K562 (cell line): ENCODE data around the gene WDR17. TPM values are rescaled to one million over a fixed set of nuclear protein-coding genes. Genes with fewer than 3 reads are reported as not detected.

Source experiments
- ATAC-seq: fragments of 200-7000 bp; cut with Tn5 transposase; 3 replicates; pipeline ENCODE4 v1.9.1; 2020; ENCODE audit warnings: moderate library complexity
- BruUV-seq: library from RNA; stranded (reverse); fragments of 400-500 nt; replicated peaks from 2 replicates; lab custom pipeline; 2021; lab: Mats Ljungman, UMichigan
- CTCF ChIA-PET: fragments of 300-600 bp; formaldehyde crosslinking; extraction: SDS; loops from one replicate; lab custom pipeline; 2021; ENCODE audit warnings: low intra/inter-chr PET ratio; lab: Yijun Ruan, JAX
- POLR2A ChIA-PET: fragments of 300-600, 350-650 bp; sonication (Branson Sonifier 250); formaldehyde crosslinking; extraction: SDS; loops from one replicate; lab custom pipeline; 2021; ENCODE audit warnings: antibody characterized with exemption, inconsistent platforms; lab: Yijun Ruan, JAX
- DNase-seq, 4 experiments: peaks; one replicate each; pipeline versions ENCODE4 v3.0.0 to v3.0.0-alpha.2; 2011 to 2018; ENCODE audit warnings: low spot score in 3 of 4, mixed read lengths in 3 of 4; ENCODE audit errors: extremely low read depth in 1 of 4
- FAIRE-seq: peaks from 2 replicates; lab custom pipeline; 2011; peaks lifted over from hg19 to GRCh38; lab: Jason Lieb, UNC
- H2AFZ ChIP-seq: 2 replicates; pipeline ENCODE4 v1.6.0; 2011; ENCODE audit warnings: low read depth, low read length, control low read depth, inconsistent platforms
- H3K27ac ChIP-seq: fragments of 200-600 bp; 3 replicates; pipeline ENCODE4 v1.8.0; 2011; ENCODE audit warnings: low read depth, mild to moderate bottlenecking, control low read depth, inconsistent platforms, low read length, moderate library complexity, mixed read lengths; ENCODE audit errors: extremely low read depth
- H3K27me3 ChIP-seq, 2 experiments: fragments of 300-600 bp in 1 of 2; 2 replicates in 1 of 2; 3 replicates in 1 of 2; pipeline versions ENCODE4 v1.6.0 to v1.8.0; 2011; ENCODE audit warnings: inconsistent platforms in 2 of 2, low read length in 2 of 2, mild to moderate bottlenecking in 1 of 2, mixed read lengths in 1 of 2, moderate library complexity in 1 of 2; ENCODE audit not compliant: control insufficient read depth in 2 of 2, insufficient read depth in 2 of 2
- H3K36me3 ChIP-seq: fragments of 300-600 bp; 3 replicates; pipeline ENCODE4 v1.8.0; 2011; ENCODE audit warnings: mild to moderate bottlenecking, low read length, inconsistent platforms; ENCODE audit not compliant: control insufficient read depth, insufficient read depth
- H3K4me1 ChIP-seq, 2 experiments: fragments of 200-600 bp in 1 of 2; replicated peaks in 1 of 2; 2 replicates in 1 of 2; 3 replicates in 1 of 2; pipeline versions ENCODE4 v1.5.1 to v1.8.0; 2011; ENCODE audit warnings: inconsistent platforms in 2 of 2, low read length in 2 of 2, mild to moderate bottlenecking in 1 of 2, mixed read lengths in 1 of 2, moderate library complexity in 1 of 2; ENCODE audit not compliant: control insufficient read depth in 2 of 2, insufficient read depth in 2 of 2
- H3K4me2 ChIP-seq: 2 replicates; pipeline ENCODE4 v1.6.1; 2011; ENCODE audit warnings: low read length, control low read depth, inconsistent platforms, mixed read lengths; ENCODE audit not compliant: insufficient read depth
- H3K4me3 ChIP-seq: fragments of 200-600 bp; sonication (generic), shearing (Covaris generic); 2 replicates; pipeline ENCODE4 v1.5.1; 2016; ENCODE audit warnings: control low read depth, inconsistent platforms
- H3K79me2 ChIP-seq: fragments of 200-600 bp; 3 replicates; pipeline ENCODE4 v1.8.0; 2011; ENCODE audit warnings: low read length, inconsistent platforms; ENCODE audit not compliant: control insufficient read depth, insufficient read depth
- H3K9ac ChIP-seq, 2 experiments: 2 replicates each; pipeline versions ENCODE4 v1.6.0 to v1.6.1; 2011; ENCODE audit warnings: low read depth in 2 of 2, low read length in 2 of 2, control low read depth in 1 of 2, inconsistent platforms in 1 of 2, mild to moderate bottlenecking in 1 of 2, mixed read lengths in 1 of 2; ENCODE audit not compliant: insufficient read depth in 1 of 2
- H3K9me1 ChIP-seq: one replicate; pipeline ENCODE4 v1.6.0; 2011; ENCODE audit warnings: inconsistent platforms, mild to moderate bottlenecking, low read length, moderate library complexity; ENCODE audit not compliant: control insufficient read depth, insufficient read depth
- H3K9me3 ChIP-seq: replicated peaks from 2 replicates; pipeline ENCODE4 v1.5.1; 2011; ENCODE audit warnings: low read depth, low read length, inconsistent platforms; ENCODE audit not compliant: control insufficient read depth, insufficient read depth
- H4K20me1 ChIP-seq: replicated peaks from 2 replicates; pipeline ENCODE4 v1.6.1; 2011; ENCODE audit warnings: low read length, inconsistent platforms, mixed read lengths; ENCODE audit not compliant: control insufficient read depth, insufficient read depth
- BRF2 ChIP-seq: IDR thresholded peaks from 3 replicates; pipeline ENCODE4 v1.6.1; 2011; ENCODE audit warnings: borderline replicate concordance, mild to moderate bottlenecking; ENCODE audit not compliant: insufficient read length, insufficient read depth
- CREB5 ChIP-seq: fragments of 250-450 bp; sonication (Bioruptor Pico); IDR thresholded peaks from 2 replicates; pipeline ENCODE4 v1.5.0; 2020; ENCODE audit warnings: mild to moderate bottlenecking
- MEF2A ChIP-seq: IDR thresholded peaks from 2 replicates; pipeline ENCODE4 v1.6.1; 2011; ENCODE audit warnings: low read depth, mild to moderate bottlenecking, low read length, moderate library complexity; ENCODE audit not compliant: control insufficient read depth
- NCOA1 ChIP-seq: fragments of 450-650 bp; IDR thresholded peaks from 2 replicates; pipeline ENCODE4 v1.6.1; 2016; ENCODE audit warnings: low read depth
- NCOA6 ChIP-seq: fragments of 450-650 bp; IDR thresholded peaks from 2 replicates; pipeline ENCODE4 v1.6.1; 2017; ENCODE audit warnings: mild to moderate bottlenecking
- PHF8 ChIP-seq: fragments of 200-600 bp; sonication (generic); IDR thresholded peaks from 2 replicates; pipeline ENCODE4 v1.6.1; 2012; ENCODE audit warnings: mixed run types, mild to moderate bottlenecking, inconsistent platforms, low read length, moderate library complexity, borderline replicate concordance
- RB1 ChIP-seq: fragments of 450-650 bp; IDR thresholded peaks from 2 replicates; pipeline ENCODE4 v1.6.1; 2017; ENCODE audit warnings: low read depth, mild to moderate bottlenecking
- RBM17 ChIP-seq: fragments of 200-400 bp; formaldehyde crosslinking; IDR thresholded peaks from 2 replicates; pipeline ENCODE4 v1.6.1; 2017; ENCODE audit warnings: low read depth, mild to moderate bottlenecking, low read length, borderline replicate concordance
- TCFL5 ChIP-seq: fragments of 250-450 bp; sonication (Bioruptor Pico); conservative IDR thresholded peaks from 2 replicates; pipeline ENCODE4 v1.6.1; 2021; ENCODE audit warnings: mild to moderate bottlenecking, moderate library complexity, matching md5 sums
- TFAM ChIP-seq: fragments of 250-450 bp; sonication (Bioruptor Pico); conservative IDR thresholded peaks from 2 replicates; pipeline ENCODE4 v1.5.0; 2021; ENCODE audit warnings: mild to moderate bottlenecking, moderate library complexity
- ZBTB17 ChIP-seq: fragments of 450-650 bp; formaldehyde crosslinking; IDR thresholded peaks from 2 replicates; pipeline ENCODE4 v1.4.0; 2020; ENCODE audit warnings: mild to moderate bottlenecking
- ZNF239 ChIP-seq: fragments of 250-450 bp; sonication (Bioruptor Pico); IDR thresholded peaks from 2 replicates; pipeline ENCODE4 v1.4.0; 2020; ENCODE audit warnings: mild to moderate bottlenecking
- ZNF717 ChIP-seq: fragments of 250-450 bp; sonication (Bioruptor Pico); IDR thresholded peaks from 2 replicates; pipeline ENCODE4 v1.5.0; 2021
- WGBS: fragments of 100-300 bp; shearing (Covaris generic); methylation state at CpG from one replicate; pipeline ENCODE4 v1.1.6; 2016; ENCODE audit warnings: low coverage, mixed read lengths; ENCODE audit not compliant: insufficient coverage; ENCODE audit errors: missing lambda C conversion rate; 5-methylcytosine and 5-hydroxymethylcytosine counted together
- in situ Hi-C: fragments of 300-500 bp; cut with MboI; formaldehyde crosslinking; loops from 4 replicates; pipeline ENCODE4 v1.15.0; 2018; ENCODE audit warnings: inconsistent platforms, mixed read lengths
- intact Hi-C: fragments of 100-400 bp; cut with micrococcal nuclease; formaldehyde crosslinking; loops from 2 replicates; pipeline ENCODE4 v1.14.2; 2022
- polyA plus RNA-seq, 8 experiments: library from polyadenylated mRNA; depleted of rRNA in 4 of 8; stranded (reverse) in 5 of 8; unstranded in 3 of 8; fragments of >200 nt; fragmentation: Nextera tagmentation in 2 of 8; fragmentation: Illumina TruSeq in 1 of 8; extraction: Ambion mirVana in 2 of 8; extraction: Trizol in 1 of 8; gene quantifications; 2 replicates each; pipeline versions ENCODE4 v1.2.1 to v1.2.3, GENCODE V29; 2011 to 2014; ENCODE audit warnings: inconsistent platforms in 1 of 8, missing spikeins in 1 of 8
- total RNA-seq, 7 experiments: library from RNA; depleted of rRNA in 6 of 7; stranded (reverse); fragments of >200 nt in 6 of 7; fragmentation: Illumina TruSeq in 2 of 7; extraction: Trizol in 2 of 7; gene quantifications; 2 replicates each; pipeline versions ENCODE4 v1.2.1 to v1.2.3, GENCODE V29; 2011 to 2021; ENCODE audit warnings: low replicate concordance in 1 of 7

Gene WDR17
- total and polyA plus RNA-seq, 9 of the 15 experiments (the other 6 are each of a cell fraction or from before 2014, with no cell fraction given) = 0.04 to 0.07 TPM; not detected in 7

GRCh38 chr4:176156656-176157055 lies 91.0 kb downstream of the WDR17 start:
- FAIRE-seq (no peak), ATAC-seq (no peak), DNase-seq (no peak)
- H3K9ac ChIP-seq = no peak overlapping the region
- H4K20me1 ChIP-seq = no peaks in the 10 kb centered on the region
- H3K4me3 ChIP-seq = no peak overlapping the region
- 4% methylated on average over 5 of the region's 5 CpGs for WGBS
- no peak overlapping the region for H2AFZ ChIP-seq
- H3K9me1 ChIP-seq = no peaks in the 10 kb centered on the region
- BruUV-seq = no TSS peak
- no peak for TF ChIP-seq RB1
- TF ChIP-seq TCFL5 (CRISPR knock-in tag) = no peak
- no peak for TF ChIP-seq ZNF239 (CRISPR knock-in tag)
- TF ChIP-seq NCOA1 = no peak
- TF ChIP-seq MEF2A = no peak
- CTCF ChIA-PET = no interaction called here
- H3K27ac ChIP-seq = no peak overlapping the region
- H3K27me3 ChIP-seq = no peaks in the 10 kb centered on the region
- H3K4me1 ChIP-seq = no peaks in the 10 kb centered on the region
- no peaks in the 10 kb centered on the region for H3K79me2 ChIP-seq
- POLR2A ChIA-PET = no interaction called here
- no peak overlapping the region for H3K4me2 ChIP-seq
- in situ Hi-C loops (no loop called here), intact Hi-C loops (no loop called here)
- H3K9me3 ChIP-seq = no peaks in the 10 kb centered on the region
- no peaks in the 10 kb centered on the region for H3K36me3 ChIP-seq

- intact Hi-C loops (no loop called here), in situ Hi-C loops (no loop called here)
- FAIRE-seq (no peak), DNase-seq (no peak), ATAC-seq (no peak)
- no TSS peak for BruUV-seq
- no peaks in the 10 kb centered on the region for H4K20me1 ChIP-seq
- no peak overlapping the region for H2AFZ ChIP-seq
- no peaks in the 10 kb centered on the region for H3K36me3 ChIP-seq
- ChIA-PET CTCF (no interaction called here), POLR2A (no interaction called here)
- WGBS = 0% methylated on average over 3 of the region's 3 CpGs
- H3K9me3 ChIP-seq = no peaks in the 10 kb centered on the region
- no peaks in the 10 kb centered on the region for H3K4me1 ChIP-seq
- no peak overlapping the region for H3K4me2 ChIP-seq
- H3K27me3 ChIP-seq = no peaks in the 10 kb centered on the region
- no peaks in the 10 kb centered on the region for H3K79me2 ChIP-seq
- no peak overlapping the region for H3K27ac ChIP-seq
- H3K9ac ChIP-seq = no peak overlapping the region
- no peaks in the 10 kb centered on the region for H3K9me1 ChIP-seq
- H3K4me3 ChIP-seq = no peak overlapping the region
- no peak for TF ChIP-seq RBM17
- TF ChIP-seq NCOA6 = no peak
- no peak for TF ChIP-seq CREB5 (CRISPR knock-in tag)
- no peak for TF ChIP-seq TCFL5 (CRISPR knock-in tag)
- no peak for TF ChIP-seq ZBTB17
- TF ChIP-seq BRF2 = no peak
- no peak for TF ChIP-seq TFAM
- TF ChIP-seq ZNF717 = no peak
- TF ChIP-seq PHF8 = no peak
Observed at GRCh38 chr4:176163041-176163440, 97.4 kb downstream of the WDR17 start.
